H1 (cell line): ENCODE data around the gene STX11. TPM values are rescaled to one million over a fixed set of nuclear protein-coding genes. Genes with fewer than 3 reads are reported as not detected.

Experiments
- CTCF ChIA-PET: fragments of 300-600 bp; sonication (Branson Sonifier 250); formaldehyde crosslinking; loops from one replicate; lab custom pipeline; 2021; ENCODE audit not compliant: partially characterized antibody; lab: Charles Lee
- POLR2A ChIA-PET: fragments of 300-600 bp; sonication (Branson Sonifier 250); formaldehyde crosslinking; loops from one replicate; lab custom pipeline; 2021; ENCODE audit warnings: inconsistent platforms; ENCODE audit not compliant: partially characterized antibody; lab: Charles Lee
- DNase-seq, 2 experiments: peaks; one replicate each; pipeline versions ENCODE4 v3.0.0 to v3.0.0-alpha.2; 2010 to 2022; ENCODE audit warnings: low spot score in 2 of 2, low read depth in 1 of 2, mixed read lengths in 1 of 2
- FAIRE-seq: peaks from 2 replicates; lab custom pipeline; 2011; peaks lifted over from hg19 to GRCh38; lab: Jason Lieb, UNC
- H2AFZ ChIP-seq: 2 replicates; pipeline ENCODE4 v1.8.1; 2012; ENCODE audit warnings: low read length, inconsistent platforms
- H2AK5ac ChIP-seq: 2 replicates; pipeline ENCODE4 v1.6.1; 2013; ENCODE audit warnings: low read depth, low read length
- H2BK120ac ChIP-seq: replicated peaks from 2 replicates; pipeline ENCODE3; 2013; ENCODE audit warnings: low read depth, low read length, inconsistent platforms
- H2BK12ac ChIP-seq: 2 replicates; pipeline ENCODE4 v1.6.1; 2013; ENCODE audit warnings: low read depth, low read length
- H2BK15ac ChIP-seq: 2 replicates; pipeline ENCODE4 v1.6.1; 2013; ENCODE audit warnings: low read length
- H2BK20ac ChIP-seq: 2 replicates; pipeline ENCODE4 v1.6.1; 2013; ENCODE audit warnings: low read length
- H2BK5ac ChIP-seq: 2 replicates; pipeline ENCODE4 v1.6.1; 2013; ENCODE audit warnings: low read depth, low read length
- H3K14ac ChIP-seq: 2 replicates; pipeline ENCODE4 v1.6.1; 2013; ENCODE audit warnings: inconsistent platforms; ENCODE audit not compliant: insufficient read length
- H3K18ac ChIP-seq: 2 replicates; pipeline ENCODE4 v1.6.1; 2013; ENCODE audit warnings: low read length; ENCODE audit errors: extremely low read depth
- H3K23ac ChIP-seq: 2 replicates; pipeline ENCODE4 v1.6.1; 2013; ENCODE audit warnings: inconsistent platforms; ENCODE audit not compliant: insufficient read length
- H3K23me2 ChIP-seq: 2 replicates; pipeline ENCODE4 v1.6.1; 2013; ENCODE audit warnings: low read depth, low read length
- H3K27ac ChIP-seq: 2 replicates; pipeline ENCODE4 v1.6.1; 2011; ENCODE audit warnings: low read depth, low read length, inconsistent platforms
- H3K27me3 ChIP-seq, 4 experiments: replicated peaks in 1 of 4; 1 replicate in 1 of 4; 2 replicates in 3 of 4; pipeline versions ENCODE4 v1.6.1 to v1.8.1; 2011 to 2013; ENCODE audit warnings: low read length in 3 of 4, mild to moderate bottlenecking in 3 of 4, inconsistent platforms in 2 of 4, mixed read lengths in 2 of 4, moderate library complexity in 1 of 4; ENCODE audit not compliant: control insufficient read depth in 3 of 4, insufficient read depth in 3 of 4; ENCODE audit errors: extremely low read depth in 1 of 4
- H3K36me3 ChIP-seq, 4 experiments: 2 replicates each; pipeline versions ENCODE4 v1.6.1 to v1.8.1; 2011 to 2013; ENCODE audit warnings: mild to moderate bottlenecking in 4 of 4, low read length in 3 of 4, moderate library complexity in 2 of 4, control low read depth in 1 of 4, inconsistent platforms in 1 of 4; ENCODE audit not compliant: insufficient read depth in 4 of 4, control insufficient read depth in 2 of 4
- H3K4ac ChIP-seq: replicated peaks from 2 replicates; pipeline ENCODE3; 2013; ENCODE audit warnings: low read length, low read depth, mixed read lengths, inconsistent platforms; ENCODE audit not compliant: insufficient read length
- H3K4me1 ChIP-seq, 4 experiments: replicated peaks in 1 of 4; 1 replicate in 1 of 4; 2 replicates in 3 of 4; pipeline versions ENCODE4 v1.6.1 to v1.8.1; 2011 to 2013; ENCODE audit warnings: low read length in 3 of 4, inconsistent platforms in 2 of 4, mixed read lengths in 1 of 4; ENCODE audit not compliant: insufficient read depth in 4 of 4, control insufficient read depth in 3 of 4
- H3K4me2 ChIP-seq, 2 experiments: 2 replicates each; pipeline versions ENCODE4 v1.6.1 to v1.8.1; 2011 to 2013; ENCODE audit warnings: low read depth in 2 of 2, low read length in 2 of 2, control low read depth in 1 of 2, inconsistent platforms in 1 of 2, mild to moderate bottlenecking in 1 of 2; ENCODE audit not compliant: insufficient read depth in 1 of 2
- H3K4me3 ChIP-seq, 4 experiments: fragments of 200-600, 300-600 bp in 1 of 4; sonication (generic), shearing (Covaris generic), sonication (Bioruptor Twin) in 1 of 4; 2 replicates each; pipeline versions ENCODE4 v1.5.1 to v1.8.1; 2011 to 2016; ENCODE audit warnings: low read length in 4 of 4, low read depth in 3 of 4, control low read depth in 2 of 4, inconsistent platforms in 2 of 4, mild to moderate bottlenecking in 2 of 4, mixed read lengths in 1 of 4, moderate library complexity in 1 of 4; ENCODE audit not compliant: insufficient read depth in 2 of 4; ENCODE audit errors: extremely low read depth in 1 of 4
- H3K56ac ChIP-seq: replicated peaks from 2 replicates; pipeline ENCODE3; 2013; ENCODE audit warnings: low read depth, mild to moderate bottlenecking, mixed read lengths, low read length, inconsistent platforms; ENCODE audit not compliant: insufficient read length
- H3K79me1 ChIP-seq: 2 replicates; pipeline ENCODE4 v1.6.1; 2013; ENCODE audit warnings: low read depth, low read length, control low read depth
- H3K79me2 ChIP-seq, 2 experiments: 2 replicates each; pipeline versions ENCODE4 v1.6.1 to v1.8.1; 2012 to 2013; ENCODE audit warnings: low read length in 2 of 2, mild to moderate bottlenecking in 2 of 2, inconsistent platforms in 1 of 2; ENCODE audit not compliant: insufficient read depth in 2 of 2, control insufficient read depth in 1 of 2
- H3K9ac ChIP-seq, 4 experiments: replicated peaks in 1 of 4; 1 replicate in 1 of 4; 2 replicates in 3 of 4; pipeline versions ENCODE4 v1.6.1 to v1.8.1; 2011 to 2013; ENCODE audit warnings: low read depth in 3 of 4, low read length in 3 of 4, control low read depth in 2 of 4, mild to moderate bottlenecking in 2 of 4, moderate library complexity in 2 of 4, inconsistent platforms in 1 of 4; ENCODE audit errors: extremely low read depth in 1 of 4
- H3K9me3 ChIP-seq, 2 experiments: 2 replicates each; pipeline versions ENCODE4 v1.6.1 to v1.8.1; 2012 to 2013; ENCODE audit warnings: mild to moderate bottlenecking in 2 of 2, moderate library complexity in 2 of 2, control low read depth in 1 of 2, inconsistent platforms in 1 of 2, low read depth in 1 of 2, low read length in 1 of 2, mixed read lengths in 1 of 2; ENCODE audit not compliant: insufficient read depth in 2 of 2
- H4K20me1 ChIP-seq, 2 experiments: replicated peaks in 1 of 2; 2 replicates each; pipeline versions ENCODE3 to v1.8.1; 2011 to 2013; ENCODE audit warnings: inconsistent platforms in 2 of 2, low read length in 2 of 2, mild to moderate bottlenecking in 1 of 2; ENCODE audit not compliant: insufficient read depth in 2 of 2, control insufficient read depth in 1 of 2
- H4K5ac ChIP-seq: 2 replicates; pipeline ENCODE4 v1.6.1; 2013; ENCODE audit warnings: low read length, low read depth, mixed read lengths, inconsistent platforms; ENCODE audit not compliant: insufficient read length
- H4K8ac ChIP-seq: 2 replicates; pipeline ENCODE4 v1.8.0; 2013; ENCODE audit warnings: mild to moderate bottlenecking, moderate library complexity, low read length, inconsistent platforms; ENCODE audit not compliant: insufficient read depth; ENCODE audit errors: extremely low read depth
- H4K91ac ChIP-seq: replicated peaks from 2 replicates; pipeline ENCODE3; 2013; ENCODE audit warnings: low read length, mixed read lengths, inconsistent platforms; ENCODE audit not compliant: insufficient read length
- ATF2 ChIP-seq: IDR thresholded peaks from 2 replicates; pipeline ENCODE4 v1.6.1; 2012; ENCODE audit warnings: low read length, inconsistent platforms
- ATF3 ChIP-seq: IDR thresholded peaks from 2 replicates; pipeline ENCODE4 v1.6.1; 2011; ENCODE audit warnings: low read depth, mild to moderate bottlenecking, low read length; ENCODE audit not compliant: insufficient read depth
- GABPA ChIP-seq: IDR thresholded peaks from 2 replicates; pipeline ENCODE4 v1.6.1; 2011; ENCODE audit warnings: mild to moderate bottlenecking, low read length, moderate library complexity, borderline replicate concordance; ENCODE audit not compliant: insufficient read depth
- JUN ChIP-seq: IDR thresholded peaks from 2 replicates; pipeline ENCODE4 v1.6.1; 2011; ENCODE audit warnings: low read depth, mild to moderate bottlenecking, improper control_type of control experiment, low read length
- JUND ChIP-seq: IDR thresholded peaks from 2 replicates; pipeline ENCODE4 v1.6.1; 2011; ENCODE audit warnings: mild to moderate bottlenecking, improper control_type of control experiment, low read length
- KDM1A ChIP-seq: fragments of 200-600, 300-600 bp; sonication (generic); IDR thresholded peaks from 2 replicates; pipeline ENCODE4 v1.7.1; 2016; ENCODE audit warnings: mild to moderate bottlenecking, low read length, borderline replicate concordance
- KDM4A ChIP-seq: IDR thresholded peaks from one replicate; pipeline ENCODE4 v1.7.1; 2012; ENCODE audit warnings: low read depth, mild to moderate bottlenecking, moderate library complexity, low read length, inconsistent platforms; ENCODE audit not compliant: severe bottlenecking
- POLR2AphosphoS5 ChIP-seq: IDR thresholded peaks from 2 replicates; pipeline ENCODE4 v1.6.1; 2011; ENCODE audit warnings: low read depth, low read length
- POU5F1 ChIP-seq: IDR thresholded peaks from 2 replicates; pipeline ENCODE4 v1.6.1; 2011; ENCODE audit warnings: low read depth, mild to moderate bottlenecking, low read length, moderate library complexity
- RFX5 ChIP-seq: IDR thresholded peaks from 2 replicates; pipeline ENCODE4 v1.6.1; 2011; ENCODE audit warnings: low read depth, low read length, improper control_type of control experiment, borderline replicate concordance
- SIN3A ChIP-seq, 2 experiments: IDR thresholded peaks in 1 of 2; conservative IDR thresholded peaks in 1 of 2; 2 replicates each; pipeline ENCODE4 v1.6.1; 2011 to 2012; ENCODE audit warnings: low read length in 2 of 2, improper control_type of control experiment in 1 of 2, low read depth in 1 of 2, mild to moderate bottlenecking in 1 of 2
- SIX5 ChIP-seq: IDR thresholded peaks from 2 replicates; pipeline ENCODE4 v1.6.1; 2011; ENCODE audit warnings: mild to moderate bottlenecking, low read depth, low read length
- SRF ChIP-seq: IDR thresholded peaks from 2 replicates; pipeline ENCODE4 v1.6.1; 2011; ENCODE audit warnings: mild to moderate bottlenecking, low read depth, low read length, moderate library complexity
- polyA plus RNA-seq, 7 experiments: library from polyadenylated mRNA; depleted of rRNA in 3 of 7; stranded (reverse) in 5 of 7; unstranded in 2 of 7; fragments of >200 nt in 5 of 7; fragments of 200-250 nt in 2 of 7; gene quantifications; 1 replicate in 5 of 7; 2 replicates in 1 of 7; 4 replicates in 1 of 7; pipeline versions ENCODE4 v1.2.1 to v1.2.3, GENCODE V29; 2011 to 2013; ENCODE audit warnings: missing spikeins in 2 of 7, mixed read lengths in 2 of 7
- total RNA-seq: library from RNA; stranded (reverse); fragmentation: NEBNext Ultra II Directional; extraction: Animal tissue kit (Norgen Biotek cat#: 25700); gene quantifications from 2 replicates; pipeline ENCODE4 v1.2.1, GENCODE V29; 2021

Gene STX11
- total and polyA plus RNA-seq, 2 of the 8 experiments (the other 6 are each of a cell fraction or from before 2014, with no cell fraction given) = 0.15 to 0.34 TPM

GRCh38 chr6:144217797-144218196, 67.5 kb downstream of the STX11 start:
- H2AK5ac ChIP-seq = no peak overlapping the region
- no peak overlapping the region for H2BK12ac ChIP-seq
- H3K56ac ChIP-seq = no peak overlapping the region
- no peak overlapping the region for H3K27ac ChIP-seq
- no peak overlapping the region for H2BK5ac ChIP-seq
- no peak overlapping the region for H4K91ac ChIP-seq
- no peak for FAIRE-seq
- H2BK20ac ChIP-seq = no peak overlapping the region
- H2BK120ac ChIP-seq = no peak overlapping the region
- H2AFZ ChIP-seq = no peak overlapping the region
- H4K5ac ChIP-seq = no peak overlapping the region
- no peak overlapping the region for H4K8ac ChIP-seq
- no peak overlapping the region for H3K18ac ChIP-seq
- H3K79me2 ChIP-seq = no peaks in the 10 kb centered on the region
- H3K9me3 ChIP-seq = no peaks in the 10 kb centered on the region
- H2BK15ac ChIP-seq = no peak overlapping the region
- no peak overlapping the region for H3K9ac ChIP-seq
- peaks cover 2 to 9% (median 7%) of the 10 kb centered on the region in 4 experiments; a peak in 6 of 7 replicates for H3K4me1 ChIP-seq
- H3K36me3 ChIP-seq = no peaks in the 10 kb centered on the region
- POLR2A ChIA-PET = interaction anchor here (0.9 kb wide), 1 partner anchor 48 kb away, joined by 3 read pairs; no protein-coding TSS in a partner anchor
- H4K20me1 ChIP-seq = no peaks in the 10 kb centered on the region
- no peaks in the 10 kb centered on the region for H3K27me3 ChIP-seq
- no peak overlapping the region for H3K14ac ChIP-seq
- DNase-seq = no peak
- H3K4me3 ChIP-seq = no peak overlapping the region
- CTCF ChIA-PET = interaction anchor here (0.8 to 3.7 kb wide), 18 partner anchors 11 to 262 kb away, joined by 3 to 33 read pairs (median 6); no protein-coding TSS in a partner anchor
- no peak overlapping the region for H3K23ac ChIP-seq
- H3K4ac ChIP-seq = no peak overlapping the region
- no peak overlapping the region; a peak in 1 of 4 replicates for H3K4me2 ChIP-seq
- H3K23me2 ChIP-seq = peaks cover 4% of the 10 kb centered on the region
- H3K79me1 ChIP-seq = no peaks in the 10 kb centered on the region
- TF ChIP-seq SRF (no peak), POU5F1 (no peak), SIX5 (no peak), ATF3 (no peak), RFX5 (no peak), ATF2 (no peak), JUND (no peak), KDM4A (no peak), POLR2AphosphoS5 (no peak), KDM1A (no peak), SIN3A (conservative IDR thresholded peaks at IDR 0.05 in 1 of 2, IDR thresholded peaks at IDR 0.05 in 1 of 2; ENCODE audit: low read depth in 1 of 2, low read length in 2 of 2) (no peak), JUN (no peak), GABPA (no peak)
